Ovary (tissue), 3 donors: ENCODE measurements around the gene ANO8.
"Not testable (repeated sequence)": the region's sequence is repeated elsewhere in the genome, so short reads cannot be mapped to it uniquely, and the experiment has no call there.

Source experiments
- CTCF ChIP-seq, 3 donors: fragments of 450-650 bp in 2 of 3; fragments of 200-600 bp in 1 of 3; IDR thresholded peaks; one replicate each; pipeline versions ENCODE4 v1.5.1 to v1.8.0; 2016 to 2022; ENCODE audit warnings: antibody characterized with exemption in 3 of 3, mild to moderate bottlenecking in 1 of 3
- EP300 ChIP-seq: sonication (generic); formaldehyde crosslinking; IDR thresholded peaks from one replicate; pipeline ENCODE4 v1.6.1; 2017; ENCODE audit warnings: antibody characterized with exemption
- POLR2A ChIP-seq: fragments of 450-650 bp; IDR thresholded peaks from one replicate; pipeline ENCODE4 v1.6.1; 2017; ENCODE audit warnings: antibody characterized with exemption, mild to moderate bottlenecking, moderate library complexity
- donor health status: DM: no; HTN: no; CAD: no.

GRCh38 chr19:17295551-17295950 is 39.1 kb downstream of the ANO8 start:
- TF ChIP-seq CTCF (IDR thresholded peaks at IDR 0.05); POLR2A; EP300: not testable (repeated sequence)
